HuH-7.5 (cell line): ENCODE results near the gene RAB11FIP2.
"Not testable (repeated sequence)": the region's sequence is repeated elsewhere in the genome, so short reads cannot be mapped to it uniquely, and the experiment has no call there.

Experiments
- DNase-seq: peaks from one replicate; pipeline ENCODE4 v3.0.0; 2011; ENCODE audit warnings: low spot score

RAB11FIP2 gene

GRCh38 chr10:118046395-118047156 lies at the start of gene RAB11FIP2:
Gene RAB11FIP2, minus strand, starts transcription at chr10:118046941. Its CDS starts 778 bp downstream, at chr10:118046163.
- DNase-seq: peak; percentile 67

- DNase-seq: no peak
These were observed 49.3 kb upstream of the RAB11FIP2 start for GRCh38 chr10:118096022-118096421.

- no peak for DNase-seq
These were observed 45.5 kb upstream of the RAB11FIP2 start for GRCh38 chr10:118092209-118092608.

- no peak for DNase-seq
These were observed 34.1 kb upstream of the RAB11FIP2 start for GRCh38 chr10:118080817-118081216.

- no peak for DNase-seq
These were observed 30.0 kb upstream of the RAB11FIP2 start for GRCh38 chr10:118076705-118077104.

GRCh38 chr10:118072840-118073239 lies 26.1 kb upstream of the RAB11FIP2 start:
- DNase-seq: no peak

- DNase-seq: not testable (repeated sequence)
These were observed 20.6 kb upstream of the RAB11FIP2 start for GRCh38 chr10:118067389-118067788.

GRCh38 chr10:118062798-118063238 lies 16.1 kb upstream of the RAB11FIP2 start:
- DNase-seq: no peak

GRCh38 chr10:118058371-118058770 lies 11.6 kb upstream of the RAB11FIP2 start:
- no peak for DNase-seq

GRCh38 chr10:118057361-118057760 lies 10.6 kb upstream of the RAB11FIP2 start:
- DNase-seq: no peak

- no peak for DNase-seq
These were observed 7.6 kb upstream of the RAB11FIP2 start for GRCh38 chr10:118054383-118054782.

GRCh38 chr10:118052816-118053215 lies 6.1 kb upstream of the RAB11FIP2 start:
- DNase-seq: no peak

GRCh38 chr10:118047880-118048279 lies 1.1 kb upstream of the RAB11FIP2 start:
- DNase-seq: no peak

GRCh38 chr10:118047157-118047719 lies 497 bp upstream of the RAB11FIP2 start:
- DNase-seq: peak; percentile 7

- peak; percentile 10 for DNase-seq
These were observed 825 bp downstream of the RAB11FIP2 start for GRCh38 chr10:118045837-118046394.

- no peak for DNase-seq
These were observed 1.4 kb downstream of the RAB11FIP2 start for GRCh38 chr10:118045158-118045836.

- DNase-seq: no peak
These were observed 3.9 kb downstream of the RAB11FIP2 start for GRCh38 chr10:118042827-118043242.

- no peak for DNase-seq
These were observed 4.4 kb downstream of the RAB11FIP2 start for GRCh38 chr10:118042336-118042735.

- DNase-seq: no peak
These were observed 5.4 kb downstream of the RAB11FIP2 start for GRCh38 chr10:118041316-118041715.

- DNase-seq: no peak
These were observed 10.4 kb downstream of the RAB11FIP2 start for GRCh38 chr10:118036281-118036875.

- DNase-seq: no peak
These were observed 11.3 kb downstream of the RAB11FIP2 start for GRCh38 chr10:118035354-118036005.

- DNase-seq: no peak
These were observed 11.9 kb downstream of the RAB11FIP2 start for GRCh38 chr10:118034791-118035261.
